ENCODE results near the gene RCBTB1. TPM values are rescaled to one million over a fixed set of nuclear protein-coding genes. Genes with fewer than 3 reads are reported as not detected.

The RCBTB1 gene
- total RNA-seq, 2 donors from 2014 or later: 22.6 to 22.7 TPM

GRCh38 chr13:49543656-49544055 is 41.7 kb downstream of the RCBTB1 start:
- ATAC-seq (ENCODE audit: insufficient number of reproducible peaks, low FRiP score, low read depth): no peak
- Histone ChIP-seq H3K4me3 (no peak overlapping the region), H3K27ac (no peak overlapping the region), H3K9me3 (no peaks in the 10 kb centered on the region), H3K36me3 (peaks cover 14% of the 10 kb centered on the region), H3K4me1 (ENCODE audit: control insufficient read depth in 1 of 2, low read depth in 2 of 2) (no peaks in the 10 kb centered on the region), H3K27me3 (replicated peaks; ENCODE audit: insufficient read depth) (no peaks in the 10 kb centered on the region)
- TF ChIP-seq CTCF (IDR thresholded peaks at IDR 0.05): no peak
- no peak for DNase-seq (ENCODE audit: low spot score)

- Histone ChIP-seq H3K27me3 (replicated peaks; ENCODE audit: insufficient read depth) (no peaks in the 10 kb centered on the region), H3K4me3 (no peak overlapping the region), H3K27ac (no peak overlapping the region), H3K4me1 (ENCODE audit: control insufficient read depth in 1 of 2, low read depth in 2 of 2) (no peaks in the 10 kb centered on the region), H3K36me3 (peaks cover 12% of the 10 kb centered on the region), H3K9me3 (no peaks in the 10 kb centered on the region)
- DNase-seq (ENCODE audit: low spot score): no peak
- no peak for ATAC-seq (ENCODE audit: insufficient number of reproducible peaks, low FRiP score, low read depth)
- no peak for TF ChIP-seq CTCF (IDR thresholded peaks at IDR 0.05)
Observed at GRCh38 chr13:49540552-49540951, 44.8 kb downstream of the RCBTB1 start.

GRCh38 chr13:49539746-49540145 is 45.6 kb downstream of the RCBTB1 start:
- no peak for ATAC-seq (ENCODE audit: insufficient number of reproducible peaks, low FRiP score, low read depth)
- Histone ChIP-seq H3K4me3 (no peak overlapping the region), H3K36me3 (peaks cover 12% of the 10 kb centered on the region), H3K27me3 (replicated peaks; ENCODE audit: insufficient read depth) (no peaks in the 10 kb centered on the region), H3K9me3 (no peaks in the 10 kb centered on the region), H3K27ac (no peak overlapping the region), H3K4me1 (ENCODE audit: control insufficient read depth in 1 of 2, low read depth in 2 of 2) (no peaks in the 10 kb centered on the region)
- TF ChIP-seq CTCF (IDR thresholded peaks at IDR 0.05): no peak
- DNase-seq (ENCODE audit: low spot score): no peak

GRCh38 chr13:49539313-49539712 is 46.0 kb downstream of the RCBTB1 start:
- Histone ChIP-seq H3K4me3 (no peak overlapping the region), H3K27me3 (replicated peaks; ENCODE audit: insufficient read depth) (no peaks in the 10 kb centered on the region), H3K36me3 (peaks cover 12% of the 10 kb centered on the region), H3K27ac (no peak overlapping the region), H3K9me3 (no peaks in the 10 kb centered on the region), H3K4me1 (ENCODE audit: control insufficient read depth in 1 of 2, low read depth in 2 of 2) (peaks cover 0 to 1% of the 10 kb centered on the region in 2 donors)
- DNase-seq (ENCODE audit: low spot score) (no peak), ATAC-seq (ENCODE audit: insufficient number of reproducible peaks, low FRiP score, low read depth) (no peak)
- TF ChIP-seq CTCF (IDR thresholded peaks at IDR 0.05): no peak

GRCh38 chr13:49538404-49538803 is 47.0 kb downstream of the RCBTB1 start:
- no peaks in the 10 kb centered on the region for H3K27me3 ChIP-seq (replicated peaks; ENCODE audit: insufficient read depth)
- no peaks in the 10 kb centered on the region for H3K9me3 ChIP-seq
- TF ChIP-seq CTCF (IDR thresholded peaks at IDR 0.05): no peak
- peaks cover 3 to 10% of the 10 kb centered on the region in 2 donors for H3K4me1 ChIP-seq (ENCODE audit: control insufficient read depth in 1 of 2, low read depth in 2 of 2)
- H3K36me3 ChIP-seq: peaks cover 5% of the 10 kb centered on the region
- no peak overlapping the region for H3K27ac ChIP-seq
- DNase-seq (ENCODE audit: low spot score) (no peak), ATAC-seq (ENCODE audit: insufficient number of reproducible peaks, low FRiP score, low read depth) (no peak)
- H3K4me3 ChIP-seq: no peak overlapping the region

Measured in thoracic aorta (tissue), 2 donors.